Tibial nerve (tissue), 4 donors: ENCODE measurements around the gene SLC17A8. TPM values are rescaled to one million over a fixed set of nuclear protein-coding genes. Genes with fewer than 3 reads are reported as not detected.

Experiments used
- DNase-seq, 2 donors: peaks; one replicate each; pipeline ENCODE4 v3.0.0-alpha.2; 2019; ENCODE audit warnings: low spot score in 2 of 2
- H3K27ac ChIP-seq, 4 donors: fragments of 200-600 bp; sonication (generic) in 3 of 4; one replicate each; pipeline ENCODE4 v1.5.1; 2017 to 2019; ENCODE audit warnings: mild to moderate bottlenecking in 1 of 4
- H3K27me3 ChIP-seq, 2 donors: fragments of 200-600 bp; sonication (generic) in 1 of 2; one replicate each; pipeline versions ENCODE4 v1.5.1 to v1.6.0; 2017 to 2019
- H3K36me3 ChIP-seq, 3 donors: fragments of 200-600 bp; sonication (generic); one replicate each; pipeline ENCODE4 v1.5.1; 2018 to 2019
- H3K4me1 ChIP-seq, 4 donors: fragments of 200-600 bp; sonication (generic) in 3 of 4; one replicate each; pipeline ENCODE4 v1.5.1; 2017 to 2019
- H3K4me3 ChIP-seq, 4 donors: fragments of 200-600 bp; sonication (generic) in 3 of 4; one replicate each; pipeline ENCODE4 v1.5.1; 2017 to 2019; ENCODE audit warnings: mild to moderate bottlenecking in 1 of 4, moderate library complexity in 1 of 4
- H3K9me3 ChIP-seq, 4 donors: fragments of 200-600 bp; sonication (generic) in 3 of 4; one replicate each; pipeline ENCODE4 v1.5.1; 2017 to 2019
- EP300 ChIP-seq, 2 donors: sonication (generic); formaldehyde crosslinking; IDR thresholded peaks; one replicate each; pipeline ENCODE4 v1.6.1; 2017; ENCODE audit warnings: antibody characterized with exemption in 2 of 2, mild to moderate bottlenecking in 1 of 2
- POLR2A ChIP-seq, 2 donors: fragments of 450-650 bp; IDR thresholded peaks; one replicate each; pipeline ENCODE4 v1.6.1; 2017; ENCODE audit warnings: antibody characterized with exemption in 2 of 2, mild to moderate bottlenecking in 2 of 2, moderate library complexity in 2 of 2
- WGBS, 2 donors: methylation state at CpG; one replicate each; pipeline ENCODE4 v1.1.5; 2018; 5-methylcytosine and 5-hydroxymethylcytosine counted together
- total RNA-seq, 4 donors: library from RNA; depleted of rRNA; stranded (reverse); fragments of >200 nt; gene quantifications; one replicate each; pipeline ENCODE4 v1.1.0, GENCODE V29; 2016
- TF ChIP-seq, protein P1 (sequence below), 5 experiments: fragments of 200-600 bp in 3 of 5; fragments of 450-650 bp in 2 of 5; sonication (generic) in 3 of 5; IDR thresholded peaks; one replicate each; pipeline ENCODE4 v1.5.1; 2016 to 2019; ENCODE audit warnings: antibody characterized with exemption in 5 of 5, mild to moderate bottlenecking in 3 of 5, moderate library complexity in 2 of 5

The SLC17A8 gene
- total RNA-seq, 4 donors from 2014 or later = not detected

DNA sequence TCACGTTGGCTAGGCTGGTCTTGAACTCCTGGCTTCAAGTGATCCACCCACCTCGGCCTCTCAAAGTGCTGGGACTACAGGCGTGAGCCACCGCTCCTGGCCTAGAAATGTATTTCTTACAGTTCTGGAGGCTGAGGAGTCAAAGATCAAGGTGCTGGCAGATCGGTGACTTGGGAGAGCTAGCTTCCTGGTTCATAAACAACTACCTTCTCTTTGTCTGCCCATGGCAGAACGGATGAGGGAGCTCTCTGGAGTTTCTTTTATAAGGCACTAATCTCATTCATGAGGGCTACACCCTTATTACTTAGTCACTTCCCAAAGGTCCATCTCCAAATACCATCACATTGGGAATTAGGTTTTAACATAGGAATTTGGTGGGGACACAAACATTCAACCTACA, 38.9 kb downstream of the SLC17A8 start:
- no peaks in the 10 kb centered on the region for H3K27me3 ChIP-seq
- H3K4me1 ChIP-seq = no peaks in the 10 kb centered on the region
- no peaks in the 10 kb centered on the region for H3K36me3 ChIP-seq
- 93 to 94% methylated on average over 6 of the region's 6 CpGs for WGBS, 2 donors
- no peak overlapping the region for H3K27ac ChIP-seq
- DNase-seq = no peak
- no peak overlapping the region for H3K4me3 ChIP-seq
- TF ChIP-seq, protein P1, sequence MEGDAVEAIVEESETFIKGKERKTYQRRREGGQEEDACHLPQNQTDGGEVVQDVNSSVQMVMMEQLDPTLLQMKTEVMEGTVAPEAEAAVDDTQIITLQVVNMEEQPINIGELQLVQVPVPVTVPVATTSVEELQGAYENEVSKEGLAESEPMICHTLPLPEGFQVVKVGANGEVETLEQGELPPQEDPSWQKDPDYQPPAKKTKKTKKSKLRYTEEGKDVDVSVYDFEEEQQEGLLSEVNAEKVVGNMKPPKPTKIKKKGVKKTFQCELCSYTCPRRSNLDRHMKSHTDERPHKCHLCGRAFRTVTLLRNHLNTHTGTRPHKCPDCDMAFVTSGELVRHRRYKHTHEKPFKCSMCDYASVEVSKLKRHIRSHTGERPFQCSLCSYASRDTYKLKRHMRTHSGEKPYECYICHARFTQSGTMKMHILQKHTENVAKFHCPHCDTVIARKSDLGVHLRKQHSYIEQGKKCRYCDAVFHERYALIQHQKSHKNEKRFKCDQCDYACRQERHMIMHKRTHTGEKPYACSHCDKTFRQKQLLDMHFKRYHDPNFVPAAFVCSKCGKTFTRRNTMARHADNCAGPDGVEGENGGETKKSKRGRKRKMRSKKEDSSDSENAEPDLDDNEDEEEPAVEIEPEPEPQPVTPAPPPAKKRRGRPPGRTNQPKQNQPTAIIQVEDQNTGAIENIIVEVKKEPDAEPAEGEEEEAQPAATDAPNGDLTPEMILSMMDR (IDR thresholded peaks at IDR 0.05) = no peak
- no peak for TF ChIP-seq POLR2A (IDR thresholded peaks at IDR 0.05)
- no peak for TF ChIP-seq EP300 (IDR thresholded peaks at IDR 0.05)
- H3K9me3 ChIP-seq = no peaks in the 10 kb centered on the region

DNA sequence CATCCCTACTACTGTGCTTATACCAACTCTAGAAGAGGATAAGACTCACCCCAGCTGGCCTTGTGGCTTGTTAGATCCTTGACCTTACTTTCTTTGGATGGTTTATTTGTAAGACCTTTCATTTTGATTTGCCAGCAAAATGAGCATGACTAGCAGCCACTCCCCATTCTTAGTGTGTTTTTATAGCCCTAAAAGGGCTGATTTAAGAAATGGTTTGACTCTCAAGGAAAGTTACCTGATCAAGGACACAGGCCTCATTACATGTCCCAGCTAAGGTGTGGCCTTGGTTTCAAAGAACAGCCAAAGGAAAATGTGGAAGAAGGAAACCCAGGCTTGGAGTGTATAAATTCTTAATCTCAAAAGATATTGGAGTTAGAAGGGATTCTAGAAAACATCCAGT, 41.4 kb downstream of the SLC17A8 start:
- no peak for DNase-seq
- Histone ChIP-seq H3K4me3 (no peak overlapping the region), H3K27me3 (no peaks in the 10 kb centered on the region), H3K36me3 (no peaks in the 10 kb centered on the region), H3K4me1 (no peaks in the 10 kb centered on the region), H3K27ac (no peak overlapping the region), H3K9me3 (no peaks in the 10 kb centered on the region)
- TF ChIP-seq EP300 (IDR thresholded peaks at IDR 0.05) (no peak), POLR2A (IDR thresholded peaks at IDR 0.05) (no peak)
- TF ChIP-seq, protein P1 (IDR thresholded peaks at IDR 0.05) = no peak

DNA sequence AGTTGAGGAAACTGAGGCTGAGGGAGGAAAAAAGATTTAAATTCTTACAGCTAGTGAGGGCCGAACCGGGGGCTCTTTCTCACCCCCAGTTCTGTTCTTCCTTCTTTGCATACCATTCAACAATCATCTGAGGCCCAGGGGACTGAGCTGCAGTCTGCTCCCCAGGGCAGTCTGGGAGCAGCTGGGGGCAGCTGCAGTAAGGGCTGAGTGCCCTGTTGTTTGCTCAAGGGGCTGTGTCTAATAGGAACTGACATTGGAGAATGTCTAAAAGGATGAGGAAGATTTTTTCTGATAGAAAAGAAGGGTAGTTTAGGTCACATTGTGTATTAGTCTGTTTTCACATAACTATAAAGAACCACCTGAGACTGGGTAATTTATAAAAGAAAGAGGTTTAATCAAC, 42.2 kb downstream of the SLC17A8 start:
- DNase-seq = no peak

DNA sequence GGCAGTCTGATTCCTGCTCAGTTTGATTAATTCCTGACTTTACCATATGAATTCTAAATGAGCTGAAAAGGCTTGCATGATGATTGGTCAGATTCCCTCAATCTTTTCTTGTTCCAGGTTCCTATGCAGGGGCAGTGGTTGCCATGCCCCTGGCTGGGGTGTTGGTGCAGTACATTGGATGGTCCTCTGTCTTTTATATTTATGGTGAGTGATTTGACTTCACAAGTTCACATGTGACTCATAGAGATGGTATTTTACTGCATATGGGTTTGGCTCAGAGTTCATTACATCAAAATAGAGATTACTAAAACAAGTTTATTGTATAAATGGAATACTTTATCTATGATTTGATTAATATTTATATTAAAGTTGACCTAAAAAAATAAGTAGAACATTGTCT, 44.8 kb downstream of the SLC17A8 start:
- H3K27me3 ChIP-seq = no peaks in the 10 kb centered on the region
- H3K9me3 ChIP-seq = no peaks in the 10 kb centered on the region
- H3K4me3 ChIP-seq = no peak overlapping the region
- H3K27ac ChIP-seq = no peak overlapping the region
- no peak for DNase-seq
- TF ChIP-seq, protein P1 (IDR thresholded peaks at IDR 0.05) = no peak
- TF ChIP-seq POLR2A (IDR thresholded peaks at IDR 0.05) = no peak
- no peak for TF ChIP-seq EP300 (IDR thresholded peaks at IDR 0.05)
- no peaks in the 10 kb centered on the region for H3K4me1 ChIP-seq
- H3K36me3 ChIP-seq = no peaks in the 10 kb centered on the region

More for the DNA sequence above, 42.2 kb downstream of the SLC17A8 start:
- no peak for TF ChIP-seq POLR2A (IDR thresholded peaks at IDR 0.05)
- no peak for TF ChIP-seq EP300 (IDR thresholded peaks at IDR 0.05)
- TF ChIP-seq, protein P1 (IDR thresholded peaks at IDR 0.05) = no peak
- Histone ChIP-seq H3K27ac (no peak overlapping the region), H3K27me3 (no peaks in the 10 kb centered on the region), H3K4me1 (no peaks in the 10 kb centered on the region), H3K9me3 (no peaks in the 10 kb centered on the region), H3K4me3 (no peak overlapping the region), H3K36me3 (no peaks in the 10 kb centered on the region)
- 70 to 72% methylated on average over 2 of the region's 2 CpGs for WGBS, 2 donors

DNA sequence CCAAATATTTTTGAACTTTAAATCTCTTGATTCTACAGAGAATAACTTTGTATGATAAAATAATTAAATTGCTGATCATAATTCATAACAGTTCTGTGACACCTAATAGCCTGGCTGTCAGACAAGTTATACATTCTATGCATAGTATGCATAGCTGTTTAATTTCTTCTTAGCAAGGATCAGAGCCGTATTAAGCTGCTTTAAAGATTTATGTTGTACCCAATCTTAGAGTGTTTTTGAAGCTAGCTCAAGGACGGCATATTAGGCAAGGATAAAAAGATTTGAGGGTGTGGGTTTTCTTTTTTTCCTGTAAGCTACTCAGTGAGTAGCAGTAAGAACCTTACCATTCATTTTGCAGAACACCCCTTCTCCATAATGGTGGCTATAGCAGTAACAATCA, 45.9 kb downstream of the SLC17A8 start:
- no peaks in the 10 kb centered on the region for H3K27me3 ChIP-seq
- H3K4me3 ChIP-seq = no peak overlapping the region
- H3K27ac ChIP-seq = no peak overlapping the region
- TF ChIP-seq EP300 (IDR thresholded peaks at IDR 0.05) (no peak), POLR2A (IDR thresholded peaks at IDR 0.05) (no peak)
- TF ChIP-seq, protein P1 (IDR thresholded peaks at IDR 0.05) = no peak
- H3K9me3 ChIP-seq = no peaks in the 10 kb centered on the region
- DNase-seq = no peak
- 48 to 54% methylated on average over 2 of the region's 2 CpGs for WGBS, 2 donors
- no peaks in the 10 kb centered on the region for H3K4me1 ChIP-seq
- H3K36me3 ChIP-seq = no peaks in the 10 kb centered on the region
